ENCODE measurements around the gene SLC9A3.

- TF ChIP-seq CTCF (IDR thresholded peaks at IDR 0.05) (no peak), ZFX (IDR thresholded peaks at IDR 0.05; ENCODE audit: borderline replicate concordance) (no peak)
Measured at GRCh38 chr5:472656-473550, 51.3 kb downstream of the SLC9A3 start.

Measured in 22Rv1 (cell line).